NCI-H1048 (cell line): ENCODE data around the gene FOXD2.

ENCODE experiments used
- DNase-seq: peaks from one replicate; lab custom pipeline; 2025; lab: John Stamatoyannopoulos, UW

FOXD2 gene

GRCh38 chr1:47417170-47418044, 20.4 kb upstream of the FOXD2 start:
- DNase-seq: no peak

- DNase-seq: no peak
Measured at GRCh38 chr1:47418122-47418521, 19.7 kb upstream of the FOXD2 start.

- DNase-seq: no peak
Measured at GRCh38 chr1:47418681-47419325, 19.0 kb upstream of the FOXD2 start.

GRCh38 chr1:47420547-47420946, 17.3 kb upstream of the FOXD2 start:
- DNase-seq: no peak

- DNase-seq: no peak
Measured at GRCh38 chr1:47423872-47424271, 14.0 kb upstream of the FOXD2 start.

- no peak for DNase-seq
Measured at GRCh38 chr1:47424336-47424982, 13.4 kb upstream of the FOXD2 start.

GRCh38 chr1:47431534-47431933, 6.3 kb upstream of the FOXD2 start:
- DNase-seq: no peak

- no peak for DNase-seq
Measured at GRCh38 chr1:47432071-47433036, 5.5 kb upstream of the FOXD2 start.

- DNase-seq: no peak
Measured at GRCh38 chr1:47433037-47433421, 4.8 kb upstream of the FOXD2 start.

GRCh38 chr1:47433477-47434050, 4.3 kb upstream of the FOXD2 start:
- DNase-seq: no peak

- DNase-seq: no peak
Measured at GRCh38 chr1:47434051-47434842, 3.6 kb upstream of the FOXD2 start.

- no peak for DNase-seq
Measured at GRCh38 chr1:47435506-47436303, 2.1 kb upstream of the FOXD2 start.

GRCh38 chr1:47436304-47436978, 1.4 kb upstream of the FOXD2 start:
- DNase-seq: no peak

- no peak for DNase-seq
Measured at GRCh38 chr1:47436979-47437446, 831 bp upstream of the FOXD2 start.

- DNase-seq: no peak
Measured at GRCh38 chr1:47438165-47439016, 547 bp downstream of the FOXD2 start.

GRCh38 chr1:47439017-47439818, 1.4 kb downstream of the FOXD2 start:
- no peak for DNase-seq
